ENCODE measurements around the gene CCDC167. TPM values are rescaled to one million over a fixed set of nuclear protein-coding genes. Genes with fewer than 3 reads are reported as not detected.

The CCDC167 gene
- 28.0 and 31.9 TPM in 2 replicates for total RNA-seq (2021)
- long read RNA-seq, transcript CCDC167-201 (4 exons, 619 nt): major isoform, 10 of 11 reads
- long read RNA-seq, partial matches to known transcripts: 0 of 11 reads
- long read RNA-seq, other reads (novel, unspliced or antisense): 1 of 11 reads

DNA sequence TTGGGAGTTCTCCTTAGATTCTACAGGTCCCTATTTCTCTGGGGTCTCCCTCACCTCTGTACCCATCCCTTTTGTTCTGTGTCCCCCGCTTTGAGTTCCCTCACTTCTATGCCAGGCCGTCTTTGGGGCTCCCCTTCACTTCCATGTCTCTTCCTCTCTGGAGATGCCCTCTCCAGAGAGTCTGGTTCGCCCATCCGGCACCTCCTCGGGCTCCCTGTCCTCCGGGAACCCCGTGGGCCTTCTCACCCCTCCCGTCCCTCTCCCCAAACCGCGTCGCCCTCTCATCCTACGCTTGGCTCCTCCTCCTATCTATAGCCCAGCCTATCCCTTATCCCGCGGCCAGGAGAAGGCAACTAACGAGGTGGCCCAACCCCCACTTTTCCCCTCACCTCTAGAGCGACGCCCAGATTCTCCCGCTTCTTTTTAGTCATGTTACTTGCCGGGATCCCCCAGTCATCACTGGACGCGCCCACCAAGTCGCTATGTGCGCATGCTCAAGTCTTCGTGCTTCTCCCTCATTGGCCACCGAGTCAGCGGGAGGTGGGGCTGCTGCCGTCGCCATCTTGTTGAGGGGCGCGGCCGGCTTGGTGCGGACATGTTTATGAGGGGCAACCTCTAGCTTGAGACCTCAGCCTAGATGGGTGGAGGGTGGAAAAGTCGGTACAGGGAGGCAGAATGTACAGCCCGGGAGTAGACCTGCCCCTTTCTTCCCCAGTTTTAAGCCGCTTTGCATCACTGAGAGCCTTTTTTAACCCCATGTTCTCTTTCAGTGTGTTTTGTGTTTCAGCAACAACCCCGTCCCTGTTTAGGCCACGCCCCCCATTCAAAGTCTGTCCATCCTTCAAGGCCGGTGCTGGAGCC, at the start of gene CCDC167:
Gene CCDC167 (minus strand): TSS at position 461 of the 861 bp plus-strand sequence. CDS start 30 bp downstream, at position 431.
- Histone ChIP-seq H3K4me1 (ENCODE audit: insufficient read depth, low read length) (peaks cover 2% of the 10 kb centered on the region; the same call in 1 of the 2 replicates), H3K79me1 (ENCODE audit: insufficient read depth, low read depth, low read length, poor library complexity, severe bottlenecking) (no peaks in the 10 kb centered on the region), H2BK20ac (ENCODE audit: low read depth, low read length, poor library complexity, severe bottlenecking) (no peak within 1 kb of the TSS), H2BK120ac (ENCODE audit: low read depth, low read length, poor library complexity, severe bottlenecking) (no peak within 1 kb of the TSS), H3K9me3 (ENCODE audit: control insufficient read depth, low read depth, low read length) (no peaks in the 10 kb centered on the region), H2BK12ac (ENCODE audit: insufficient read length, low read depth, low read length) (no peak within 1 kb of the TSS), H2AFZ (ENCODE audit: low read length) (peak within 1 kb of the TSS; percentile 4), H3K27me3 (ENCODE audit: insufficient read depth, low read length) (no peaks in the 10 kb centered on the region), H3K23me2 (ENCODE audit: insufficient read length, low read depth, low read length, poor library complexity, severe bottlenecking) (no peaks in the 10 kb centered on the region), H2AK5ac (ENCODE audit: insufficient read length, low read length) (no peak within 1 kb of the TSS), H2BK15ac (ENCODE audit: low read depth, low read length) (no peak within 1 kb of the TSS), H3K14ac (ENCODE audit: insufficient read depth, low read length) (peak within 1 kb of the TSS; percentile 90), H3K4ac (ENCODE audit: low read depth, low read length) (no peak within 1 kb of the TSS), H3K56ac (ENCODE audit: insufficient read length, low read depth, low read length) (no peak within 1 kb of the TSS), H3K18ac (ENCODE audit: insufficient read length, low read depth, low read length) (peak within 1 kb of the TSS; percentile 76), H3K4me2 (ENCODE audit: insufficient read depth, insufficient read length, low read length) (peak within 1 kb of the TSS; percentile 67), H3K23ac (ENCODE audit: insufficient read length, low read depth, low read length) (no peak within 1 kb of the TSS), H3T11ph (ENCODE audit: low read length) (no peak within 1 kb of the TSS), H4K5ac (ENCODE audit: insufficient read length, low read depth, low read length) (no peak within 1 kb of the TSS), H4K91ac (ENCODE audit: insufficient read length, low read depth, low read length) (no peak within 1 kb of the TSS), H4K8ac (replicated peaks; ENCODE audit: insufficient read length, low read depth, low read length) (no peak within 1 kb of the TSS), H4K20me1 (ENCODE audit: control insufficient read depth, insufficient read depth, insufficient read length) (peaks cover 2% of the 10 kb centered on the region), H3K9ac (ENCODE audit: extremely low read depth, insufficient read length, low read length) (peak within 1 kb of the TSS; percentile 86), H2BK5ac (ENCODE audit: insufficient read length, low read length) (no peak within 1 kb of the TSS), H3K79me2 (ENCODE audit: insufficient read depth, low read length) (no peaks in the 10 kb centered on the region), H3K27ac (ENCODE audit: insufficient read length, low read depth, low read length) (peak within 1 kb of the TSS; percentile 40)
- H3K36me3 Mint-ChIP-seq (ENCODE audit: insufficient read depth in 1 of 3, low read depth in 3 of 3): no peaks in the 10 kb centered on the region; a peak in 1 of 7 replicates
- no peaks in the 10 kb centered on the region; a peak in 1 of 5 replicates for H3K9me3 Mint-ChIP-seq
- no CpG with 5 or more reads among the region's 38 CpGs for WGBS (ENCODE audit: extremely low coverage, insufficient read length, low lambda C conversion rate)
- peak; percentile 100 for DNase-seq
- H3K27me3 Mint-ChIP-seq (ENCODE audit: low read depth): peaks cover 24% of the 10 kb centered on the region
- peak within 1 kb of the TSS; percentile 82 to 95 for H3K4me3 Mint-ChIP-seq
- peaks cover 25 to 32% of the 10 kb centered on the region in 2 experiments for H3K4me1 Mint-ChIP-seq
- H3K27ac Mint-ChIP-seq: peak within 1 kb of the TSS; percentile 97 to 99 (median 98)
- TF ChIP-seq, protein P1, sequence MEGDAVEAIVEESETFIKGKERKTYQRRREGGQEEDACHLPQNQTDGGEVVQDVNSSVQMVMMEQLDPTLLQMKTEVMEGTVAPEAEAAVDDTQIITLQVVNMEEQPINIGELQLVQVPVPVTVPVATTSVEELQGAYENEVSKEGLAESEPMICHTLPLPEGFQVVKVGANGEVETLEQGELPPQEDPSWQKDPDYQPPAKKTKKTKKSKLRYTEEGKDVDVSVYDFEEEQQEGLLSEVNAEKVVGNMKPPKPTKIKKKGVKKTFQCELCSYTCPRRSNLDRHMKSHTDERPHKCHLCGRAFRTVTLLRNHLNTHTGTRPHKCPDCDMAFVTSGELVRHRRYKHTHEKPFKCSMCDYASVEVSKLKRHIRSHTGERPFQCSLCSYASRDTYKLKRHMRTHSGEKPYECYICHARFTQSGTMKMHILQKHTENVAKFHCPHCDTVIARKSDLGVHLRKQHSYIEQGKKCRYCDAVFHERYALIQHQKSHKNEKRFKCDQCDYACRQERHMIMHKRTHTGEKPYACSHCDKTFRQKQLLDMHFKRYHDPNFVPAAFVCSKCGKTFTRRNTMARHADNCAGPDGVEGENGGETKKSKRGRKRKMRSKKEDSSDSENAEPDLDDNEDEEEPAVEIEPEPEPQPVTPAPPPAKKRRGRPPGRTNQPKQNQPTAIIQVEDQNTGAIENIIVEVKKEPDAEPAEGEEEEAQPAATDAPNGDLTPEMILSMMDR (conservative IDR thresholded peaks at IDR 0.05): no peak
